Fibroblast of skin of left biceps (primary cell): Measurements from ENCODE around the gene NDUFA13.

Source experiments
- DNase-seq, 2 experiments: peaks; one replicate each; pipeline ENCODE4 v3.0.0-alpha.2; 2013; ENCODE audit warnings: low read depth in 2 of 2

The NDUFA13 gene

GRCh38 chr19:19547674-19548336 is 31.8 kb downstream of the NDUFA13 start:
- no peak for DNase-seq

GRCh38 chr19:19548915-19549759 is 33.1 kb downstream of the NDUFA13 start:
- no peak for DNase-seq

GRCh38 chr19:19549804-19550464 is 33.9 kb downstream of the NDUFA13 start:
- no peak for DNase-seq

- DNase-seq: peak; percentile 74 to 75
Measured at GRCh38 chr19:19550485-19550929, 34.5 kb downstream of the NDUFA13 start.

GRCh38 chr19:19550972-19551852 is 35.2 kb downstream of the NDUFA13 start:
- DNase-seq: no peak

- DNase-seq: no peak
Measured at GRCh38 chr19:19551853-19552192, 35.8 kb downstream of the NDUFA13 start.

- DNase-seq: no peak
Measured at GRCh38 chr19:19552798-19553197, 36.8 kb downstream of the NDUFA13 start.

GRCh38 chr19:19553670-19554069 is 37.6 kb downstream of the NDUFA13 start:
- DNase-seq: no peak

GRCh38 chr19:19554074-19555023 is 38.3 kb downstream of the NDUFA13 start:
- DNase-seq: no peak

- DNase-seq: no peak
Measured at GRCh38 chr19:19558055-19558454, 42.0 kb downstream of the NDUFA13 start.

- DNase-seq: no peak
Measured at GRCh38 chr19:19558636-19559035, 42.6 kb downstream of the NDUFA13 start.

GRCh38 chr19:19559931-19560330 is 43.9 kb downstream of the NDUFA13 start:
- no peak for DNase-seq

GRCh38 chr19:19561946-19562664 is 46.1 kb downstream of the NDUFA13 start:
- no peak for DNase-seq

- no peak for DNase-seq
Measured at GRCh38 chr19:19562665-19563347, 46.8 kb downstream of the NDUFA13 start.

- no peak for DNase-seq
Measured at GRCh38 chr19:19563348-19563848, 47.4 kb downstream of the NDUFA13 start.

- no peak for DNase-seq
Measured at GRCh38 chr19:19566306-19566705, 50.3 kb downstream of the NDUFA13 start.

GRCh38 chr19:19567391-19567790 is 51.4 kb downstream of the NDUFA13 start:
- no peak for DNase-seq

GRCh38 chr19:19568802-19569756 is 53.1 kb downstream of the NDUFA13 start:
- no peak for DNase-seq
